SU-DHL-6 (cell line): ENCODE data around the gene ANKS1A.
"Not testable (repeated sequence)": the region's sequence is repeated elsewhere in the genome, so short reads cannot be mapped to it uniquely, and the experiment has no call there.

Source experiments
- H2AFZ ChIP-seq: fragments of 200-600 bp; sonication (generic); 2 replicates; pipeline ENCODE4 v1.6.1; 2014; ENCODE audit warnings: low read depth, mild to moderate bottlenecking, moderate library complexity, mixed read lengths, antibody characterized with exemption, low read length; ENCODE audit not compliant: severe bottlenecking
- H3F3A ChIP-seq: fragments of 200-600 bp; shearing (Covaris generic); 2 replicates; pipeline ENCODE4 v1.6.0; 2016; ENCODE audit warnings: antibody characterized with exemption, mild to moderate bottlenecking; ENCODE audit not compliant: insufficient read depth
- H3K27ac ChIP-seq: fragments of 200-600 bp; sonication (generic); 2 replicates; pipeline ENCODE4 v1.5.1; 2016; ENCODE audit warnings: low read depth, mild to moderate bottlenecking, low read length, moderate library complexity, mixed read lengths
- H3K27me3 ChIP-seq: fragments of 200-600 bp; sonication (generic), shearing (Covaris generic); 2 replicates; pipeline ENCODE4 v1.6.0; 2014; ENCODE audit warnings: mild to moderate bottlenecking, low read length
- H3K36me3 ChIP-seq: fragments of 200-600 bp; sonication (generic); 2 replicates; pipeline ENCODE4 v1.6.1; 2014; ENCODE audit warnings: mild to moderate bottlenecking, low read length, mixed read lengths
- H3K4me2 ChIP-seq: fragments of 300-600, 200-600 bp; shearing (Covaris generic), sonication (generic); 2 replicates; pipeline ENCODE4 v1.6.0; 2014; ENCODE audit warnings: low read length, low read depth, mild to moderate bottlenecking; ENCODE audit not compliant: poor library complexity, severe bottlenecking
- H3K4me3 ChIP-seq: fragments of 200-600 bp; sonication (generic); 2 replicates; pipeline ENCODE4 v1.5.1; 2014; ENCODE audit warnings: antibody characterized with exemption, low read length, mild to moderate bottlenecking, mixed read lengths; ENCODE audit not compliant: insufficient read depth, poor library complexity, severe bottlenecking
- H3K79me2 ChIP-seq: fragments of 200-600 bp; sonication (generic); 2 replicates; pipeline ENCODE4 v1.6.1; 2014; ENCODE audit warnings: mild to moderate bottlenecking, low read length, moderate library complexity; ENCODE audit not compliant: insufficient read depth
- H3K9ac ChIP-seq: fragments of 200-600 bp; sonication (generic); 2 replicates; pipeline ENCODE4 v1.7.0; 2014; ENCODE audit warnings: mild to moderate bottlenecking, low read length
- H3K9me2 ChIP-seq: fragments of 200-600 bp; sonication (generic); replicated peaks from 2 replicates; pipeline ENCODE4 v1.6.1; 2014; ENCODE audit warnings: low read length; ENCODE audit not compliant: insufficient read depth
- H3K9me3 ChIP-seq: fragments of 200-600 bp; sonication (generic); 2 replicates; pipeline ENCODE4 v1.6.1; 2014; ENCODE audit warnings: low read length, mixed read lengths; ENCODE audit not compliant: insufficient read depth
- H4K20me1 ChIP-seq: fragments of 200-600 bp; sonication (generic); 2 replicates; pipeline ENCODE4 v1.6.1; 2014; ENCODE audit warnings: low read depth, mild to moderate bottlenecking, antibody characterized with exemption, low read length, moderate library complexity, mixed read lengths
- CTCF ChIP-seq: fragments of 200-600 bp; sonication (generic); IDR thresholded peaks from one replicate; pipeline ENCODE4 v1.5.1; 2017; ENCODE audit warnings: antibody characterized with exemption, mild to moderate bottlenecking, low read length, moderate library complexity; ENCODE audit not compliant: insufficient read depth, poor library complexity, severe bottlenecking
- EZH2phosphoT487 ChIP-seq: fragments of 200-600 bp; sonication (generic), shearing (Covaris generic); conservative IDR thresholded peaks from 2 replicates; pipeline ENCODE4 v1.6.1; 2018; ENCODE audit warnings: mild to moderate bottlenecking, antibody characterized with exemption, low read length, moderate library complexity, mixed read lengths

ANKS1A gene

GRCh38 chr6:34891296-34891695 lies 2.2 kb downstream of the ANKS1A start:
- no peak overlapping the region for H2AFZ ChIP-seq
- peaks cover 11% of the 10 kb centered on the region; the same call in 1 of the 2 replicates for H4K20me1 ChIP-seq
- H3K4me3 ChIP-seq, result no peak overlapping the region
- H3K79me2 ChIP-seq, result peaks cover 31% of the 10 kb centered on the region
- no peaks in the 10 kb centered on the region for H3K9me2 ChIP-seq
- H3F3A ChIP-seq, result peaks cover 13% of the 10 kb centered on the region; the same call in 1 of the 2 replicates
- H3K27ac ChIP-seq, result no peak overlapping the region
- H3K27me3 ChIP-seq, result no peaks in the 10 kb centered on the region
- H3K9ac ChIP-seq, result no peak overlapping the region
- TF ChIP-seq EZH2phosphoT487 (no peak), CTCF (no peak)
- H3K4me2 ChIP-seq, result no peak overlapping the region
- H3K36me3 ChIP-seq, result no peaks in the 10 kb centered on the region
- H3K9me3 ChIP-seq, result no peaks in the 10 kb centered on the region

GRCh38 chr6:34894693-34895092 lies 5.6 kb downstream of the ANKS1A start:
- Histone ChIP-seq H4K20me1 (peaks cover 18% of the 10 kb centered on the region; the same call in 1 of the 2 replicates), H3F3A (peaks cover 7% of the 10 kb centered on the region; the same call in 1 of the 2 replicates), H3K27ac (no peak overlapping the region), H3K27me3 (no peaks in the 10 kb centered on the region), H3K79me2 (0 out of 2 replicates have a peak, but pooled peaks cover 13% of the 10 kb centered on the region), H3K9ac (no peak overlapping the region), H3K9me3 (no peaks in the 10 kb centered on the region), H3K4me2 (no peak overlapping the region), H3K36me3 (no peaks in the 10 kb centered on the region), H2AFZ (no peak overlapping the region), H3K9me2 (no peaks in the 10 kb centered on the region), H3K4me3 (no peak overlapping the region)
- TF ChIP-seq CTCF, result no peak
- TF ChIP-seq EZH2phosphoT487, result no peak

DNA sequence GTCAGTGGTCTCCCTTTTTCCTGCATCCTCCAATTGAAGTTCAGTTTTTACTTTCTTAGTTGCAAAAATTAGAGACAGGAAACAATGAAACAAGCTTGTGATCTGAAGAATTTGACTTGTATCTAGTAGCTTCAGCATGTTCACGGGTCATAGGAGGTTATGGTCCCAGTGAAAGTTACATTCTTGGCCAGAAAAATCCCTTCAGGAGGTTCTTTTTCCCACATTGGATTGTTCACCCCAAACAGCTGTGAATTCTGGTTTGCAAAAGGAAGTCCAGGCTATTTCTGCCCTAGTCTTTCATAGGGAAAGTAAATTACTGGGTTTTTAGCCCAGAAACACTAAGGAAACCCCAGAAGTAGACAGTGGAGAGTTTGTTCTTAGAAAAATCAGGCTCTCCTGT lies 8.1 kb downstream of the ANKS1A start:
- Histone ChIP-seq H3K36me3 (no peaks in the 10 kb centered on the region), H3K79me2 (peaks cover 25% of the 10 kb centered on the region; the same call in 1 of the 2 replicates), H3K27me3 (no peaks in the 10 kb centered on the region), H3K9me3 (no peaks in the 10 kb centered on the region), H3K4me3 (no peak overlapping the region), H3K4me2 (no peak overlapping the region), H3K9me2 (no peaks in the 10 kb centered on the region), H2AFZ (no peak overlapping the region), H3K9ac (no peak overlapping the region), H3K27ac (no peak overlapping the region), H4K20me1 (peaks cover 8% of the 10 kb centered on the region; the same call in 1 of the 2 replicates), H3F3A (no peaks in the 10 kb centered on the region)
- no peak for TF ChIP-seq EZH2phosphoT487
- no peak for TF ChIP-seq CTCF

DNA sequence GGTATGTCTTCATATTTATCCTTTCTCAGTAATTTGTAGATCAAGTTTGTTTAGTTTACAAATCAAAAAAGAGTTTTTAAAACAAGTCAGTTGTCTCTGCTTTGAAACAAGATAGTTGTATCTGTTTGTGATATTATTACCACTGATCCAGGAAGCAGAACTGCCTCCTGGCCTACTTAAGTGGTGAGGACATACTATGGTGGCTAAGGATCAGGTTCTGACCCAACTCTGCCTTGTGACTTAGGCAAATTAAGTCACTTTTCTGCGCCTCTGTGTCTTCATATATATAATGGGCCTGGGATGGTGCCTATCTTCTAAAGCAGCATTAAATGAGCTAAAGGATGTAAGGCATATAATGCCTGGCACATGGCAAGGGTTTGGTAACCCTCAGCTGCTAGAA lies 8.7 kb downstream of the ANKS1A start:
- Histone ChIP-seq H3K4me3 (no peak overlapping the region), H3K27ac (no peak overlapping the region), H2AFZ (no peak overlapping the region), H3K27me3 (no peaks in the 10 kb centered on the region), H4K20me1 (peaks cover 8% of the 10 kb centered on the region; the same call in 1 of the 2 replicates), H3K4me2 (no peak overlapping the region), H3K9me3 (no peaks in the 10 kb centered on the region), H3K9ac (no peak overlapping the region), H3K79me2 (peaks cover 25% of the 10 kb centered on the region; the same call in 1 of the 2 replicates), H3K9me2 (no peaks in the 10 kb centered on the region), H3F3A (no peaks in the 10 kb centered on the region), H3K36me3 (no peaks in the 10 kb centered on the region)
- TF ChIP-seq EZH2phosphoT487, result no peak
- no peak for TF ChIP-seq CTCF

GRCh38 chr6:34899748-34900147 lies 10.7 kb downstream of the ANKS1A start:
- peaks cover 25% of the 10 kb centered on the region; the same call in 1 of the 2 replicates for H3K79me2 ChIP-seq
- H3K9ac ChIP-seq, H3K9me3 ChIP-seq, H3K4me2 ChIP-seq, H2AFZ ChIP-seq, H3K4me3 ChIP-seq, H3K27ac ChIP-seq, H3K36me3 ChIP-seq, H3F3A ChIP-seq, H3K27me3 ChIP-seq, H4K20me1 ChIP-seq, H3K9me2 ChIP-seq: not testable (repeated sequence)
